Kidney epithelial cell (primary cell): ENCODE data around the gene NOTCH3. TPM values are rescaled to one million over a fixed set of nuclear protein-coding genes. Genes with fewer than 3 reads are reported as not detected.

Experiments used
- DNase-seq: peaks from one replicate; pipeline ENCODE4 v3.0.0-alpha.2; 2010; ENCODE audit warnings: low read depth
- H3K27me3 ChIP-seq: 2 replicates; pipeline ENCODE4 v1.6.0; 2011; ENCODE audit warnings: low read length; ENCODE audit not compliant: control insufficient read depth, insufficient read depth
- H3K36me3 ChIP-seq: 2 replicates; pipeline ENCODE4 v1.5.1; 2011; ENCODE audit warnings: low read length; ENCODE audit not compliant: control insufficient read depth, insufficient read depth
- H3K4me3 ChIP-seq: 2 replicates; pipeline ENCODE4 v1.5.1; 2011; ENCODE audit warnings: low read depth, mild to moderate bottlenecking, control low read depth, low read length
- CTCF ChIP-seq: IDR thresholded peaks from 2 replicates; pipeline ENCODE4 v1.5.1; 2011; ENCODE audit warnings: mild to moderate bottlenecking, moderate library complexity, low read length, control low read depth, inconsistent platforms; ENCODE audit not compliant: insufficient read depth, poor library complexity, severe bottlenecking
- total RNA-seq: library from RNA; depleted of rRNA; stranded (reverse); fragments of >200 nt; gene quantifications from 2 replicates; pipeline ENCODE4 v1.2.3, GENCODE V29; 2015

NOTCH3 gene
- total RNA-seq, 1 donor from 2014 or later, result 32.8 TPM

GRCh38 chr19:15155296-15155695 is 45.5 kb downstream of the NOTCH3 start:
- no peak overlapping the region for H3K4me3 ChIP-seq

GRCh38 chr19:15154002-15154612 is 46.7 kb downstream of the NOTCH3 start:
- TF ChIP-seq CTCF, result peak; percentile 63

More at GRCh38 chr19:15155296-15155695, 45.5 kb downstream of the NOTCH3 start:
- Histone ChIP-seq H3K36me3 (no peaks in the 10 kb centered on the region), H3K27me3 (peaks cover 2% of the 10 kb centered on the region)
- TF ChIP-seq CTCF, result no peak
- no peak for DNase-seq

GRCh38 chr19:15149737-15150136 is 51.1 kb downstream of the NOTCH3 start:
- no peak for DNase-seq
- Histone ChIP-seq H3K36me3 (no peaks in the 10 kb centered on the region), H3K4me3 (no peak overlapping the region), H3K27me3 (peaks cover 2% of the 10 kb centered on the region)
- TF ChIP-seq CTCF, result no peak

More at GRCh38 chr19:15154002-15154612, 46.7 kb downstream of the NOTCH3 start:
- Histone ChIP-seq H3K4me3 (no peak overlapping the region), H3K36me3 (no peaks in the 10 kb centered on the region), H3K27me3 (peaks cover 2% of the 10 kb centered on the region)
- no peak for DNase-seq

- no peak for DNase-seq
- Histone ChIP-seq H3K27me3 (peaks cover 2% of the 10 kb centered on the region), H3K36me3 (no peaks in the 10 kb centered on the region), H3K4me3 (no peak overlapping the region)
- TF ChIP-seq CTCF, result no peak
These were observed 53.7 kb downstream of the NOTCH3 start for GRCh38 chr19:15147090-15147489.

- H3K27me3 ChIP-seq, result no peaks in the 10 kb centered on the region
- no peak for TF ChIP-seq CTCF
- H3K4me3 ChIP-seq, result no peak overlapping the region
- H3K36me3 ChIP-seq, result no peaks in the 10 kb centered on the region
- no peak for DNase-seq
These were observed 56.6 kb downstream of the NOTCH3 start for GRCh38 chr19:15144046-15144646.

- TF ChIP-seq CTCF, result no peak
- Histone ChIP-seq H3K27me3 (no peaks in the 10 kb centered on the region), H3K4me3 (no peak overlapping the region), H3K36me3 (no peaks in the 10 kb centered on the region)
- no peak for DNase-seq
These were observed 58.5 kb downstream of the NOTCH3 start for GRCh38 chr19:15142313-15142712.
